ENCODE data around the gene NRCAM. TPM values are rescaled to one million over a fixed set of nuclear protein-coding genes. Genes with fewer than 3 reads are reported as not detected.

The NRCAM gene
- total and polyA plus RNA-seq, 3 experiments from 2014 or later, result 0.27 to 1.1 (median 0.74) TPM

- Histone ChIP-seq H3K4me3 (ENCODE audit: low read length) (no peak overlapping the region), H3K27ac (ENCODE audit: low read depth, low read length) (no peak overlapping the region), H3K27me3 (ENCODE audit: insufficient read depth, low read length, poor library complexity, severe bottlenecking) (no peaks in the 10 kb centered on the region), H3K9me3 (ENCODE audit: low read length) (no peaks in the 10 kb centered on the region), H3K36me3 (ENCODE audit: insufficient read depth, low read length) (no peaks in the 10 kb centered on the region), H3K4me1 (ENCODE audit: insufficient read depth, low read length) (no peaks in the 10 kb centered on the region)
- CTCF ChIA-PET, result interaction anchor here (1.1 kb wide), 1 partner anchor 30 kb away, joined by 3 read pairs; no protein-coding TSS in a partner anchor
- no peaks in the 10 kb centered on the region for H3K9me3 Mint-ChIP-seq
- H3K36me3 Mint-ChIP-seq, result no peaks in the 10 kb centered on the region
- POLR2A ChIA-PET, result no interaction called here
- H3K27ac Mint-ChIP-seq, result no peak overlapping the region
- H3K4me3 Mint-ChIP-seq, result no peak overlapping the region
- no peak for DNase-seq
- peaks cover 0 to 23% of the 10 kb centered on the region in 2 donors for H3K27me3 Mint-ChIP-seq
- H3K4me1 Mint-ChIP-seq, result no peaks in the 10 kb centered on the region
Measured at GRCh38 chr7:108143658-108144420, 312.4 kb downstream of the NRCAM start.

GRCh38 chr7:108142675-108143259, 313.5 kb downstream of the NRCAM start:
- peaks cover 0 to 22% of the 10 kb centered on the region in 2 donors for H3K27me3 Mint-ChIP-seq
- no peaks in the 10 kb centered on the region for H3K36me3 Mint-ChIP-seq
- H3K4me1 Mint-ChIP-seq, result no peaks in the 10 kb centered on the region
- ChIA-PET CTCF (no interaction called here), POLR2A (no interaction called here)
- DNase-seq, result no peak
- Histone ChIP-seq H3K27me3 (ENCODE audit: insufficient read depth, low read length, poor library complexity, severe bottlenecking) (no peaks in the 10 kb centered on the region), H3K27ac (ENCODE audit: low read depth, low read length) (no peak overlapping the region), H3K36me3 (ENCODE audit: insufficient read depth, low read length) (no peaks in the 10 kb centered on the region), H3K4me1 (ENCODE audit: insufficient read depth, low read length) (no peaks in the 10 kb centered on the region), H3K4me3 (ENCODE audit: low read length) (no peak overlapping the region), H3K9me3 (ENCODE audit: low read length) (no peaks in the 10 kb centered on the region)
- H3K9me3 Mint-ChIP-seq, result no peaks in the 10 kb centered on the region
- H3K27ac Mint-ChIP-seq, result no peak overlapping the region
- H3K4me3 Mint-ChIP-seq, result no peak overlapping the region

- Histone ChIP-seq H3K27me3 (ENCODE audit: insufficient read depth, low read length, poor library complexity, severe bottlenecking) (no peaks in the 10 kb centered on the region), H3K4me3 (ENCODE audit: low read length) (no peak overlapping the region), H3K4me1 (ENCODE audit: insufficient read depth, low read length) (no peaks in the 10 kb centered on the region), H3K27ac (ENCODE audit: low read depth, low read length) (no peak overlapping the region), H3K36me3 (ENCODE audit: insufficient read depth, low read length) (no peaks in the 10 kb centered on the region), H3K9me3 (ENCODE audit: low read length) (no peaks in the 10 kb centered on the region)
- peaks cover 0 to 22% of the 10 kb centered on the region in 2 donors for H3K27me3 Mint-ChIP-seq
- no peaks in the 10 kb centered on the region for H3K4me1 Mint-ChIP-seq
- no peaks in the 10 kb centered on the region for H3K9me3 Mint-ChIP-seq
- H3K4me3 Mint-ChIP-seq, result no peak overlapping the region
- POLR2A ChIA-PET, result no interaction called here
- no peak overlapping the region for H3K27ac Mint-ChIP-seq
- CTCF ChIA-PET, result no interaction called here
- DNase-seq, result no peak
- H3K36me3 Mint-ChIP-seq, result no peaks in the 10 kb centered on the region
Measured at GRCh38 chr7:108142180-108142579, 314.1 kb downstream of the NRCAM start.

GRCh38 chr7:108140671-108141070, 315.6 kb downstream of the NRCAM start:
- Histone ChIP-seq H3K36me3 (ENCODE audit: insufficient read depth, low read length) (no peaks in the 10 kb centered on the region), H3K27ac (ENCODE audit: low read depth, low read length) (no peak overlapping the region), H3K4me1 (ENCODE audit: insufficient read depth, low read length) (peaks cover 6% of the 10 kb centered on the region), H3K9me3 (ENCODE audit: low read length) (no peaks in the 10 kb centered on the region), H3K27me3 (ENCODE audit: insufficient read depth, low read length, poor library complexity, severe bottlenecking) (no peaks in the 10 kb centered on the region), H3K4me3 (ENCODE audit: low read length) (no peak overlapping the region)
- ChIA-PET CTCF (no interaction called here), POLR2A (no interaction called here)
- Mint-ChIP-seq H3K27me3 (peaks cover 0 to 16% of the 10 kb centered on the region in 2 donors), H3K36me3 (no peaks in the 10 kb centered on the region), H3K4me1 (peaks cover 6 to 7% (median 7%) of the 10 kb centered on the region in 3 donors), H3K9me3 (no peaks in the 10 kb centered on the region), H3K4me3 (no peak overlapping the region), H3K27ac (no peak overlapping the region)
- DNase-seq, result no peak

DNA sequence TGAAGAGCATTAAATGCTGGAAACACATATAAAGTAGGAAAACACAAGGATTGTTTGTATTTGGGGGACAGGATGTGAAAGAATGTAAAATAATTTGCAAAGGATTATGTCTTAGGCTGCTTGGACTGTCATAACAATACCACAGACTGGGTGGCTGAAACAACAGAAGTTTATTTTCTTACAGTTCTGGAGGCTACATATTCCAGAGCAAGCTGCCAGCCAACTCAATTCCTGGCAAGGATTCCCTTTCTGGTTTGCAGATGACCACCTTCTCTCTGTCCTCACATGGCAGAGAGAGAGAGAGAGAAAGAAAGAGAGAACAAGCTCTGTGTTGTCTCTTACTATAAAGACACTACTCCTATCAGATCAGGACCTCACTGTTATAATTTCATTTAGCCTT, 317.3 kb downstream of the NRCAM start:
- Mint-ChIP-seq H3K36me3 (no peaks in the 10 kb centered on the region), H3K27me3 (peaks cover 0 to 16% of the 10 kb centered on the region in 2 donors), H3K27ac (no peak overlapping the region), H3K4me3 (no peak overlapping the region), H3K4me1 (peaks cover 15 to 16% (median 16%) of the 10 kb centered on the region in 3 donors), H3K9me3 (no peaks in the 10 kb centered on the region)
- Histone ChIP-seq H3K36me3 (ENCODE audit: insufficient read depth, low read length) (no peaks in the 10 kb centered on the region), H3K4me3 (ENCODE audit: low read length) (no peak overlapping the region), H3K27ac (ENCODE audit: low read depth, low read length) (no peak overlapping the region), H3K27me3 (ENCODE audit: insufficient read depth, low read length, poor library complexity, severe bottlenecking) (no peaks in the 10 kb centered on the region), H3K9me3 (ENCODE audit: low read length) (no peaks in the 10 kb centered on the region), H3K4me1 (ENCODE audit: insufficient read depth, low read length) (peaks cover 15% of the 10 kb centered on the region)
- POLR2A ChIA-PET, result no interaction called here
- CTCF ChIA-PET, result no interaction called here
- no peak for DNase-seq

- Histone ChIP-seq H3K36me3 (ENCODE audit: insufficient read depth, low read length) (no peaks in the 10 kb centered on the region), H3K4me3 (ENCODE audit: low read length) (no peak overlapping the region), H3K9me3 (ENCODE audit: low read length) (no peaks in the 10 kb centered on the region), H3K27ac (ENCODE audit: low read depth, low read length) (no peak overlapping the region), H3K4me1 (ENCODE audit: insufficient read depth, low read length) (peaks cover 15% of the 10 kb centered on the region), H3K27me3 (ENCODE audit: insufficient read depth, low read length, poor library complexity, severe bottlenecking) (no peaks in the 10 kb centered on the region)
- ChIA-PET CTCF (interaction anchor here (2.8 kb wide), 1 partner anchor 8 kb away, joined by 9 read pairs; no protein-coding TSS in a partner anchor), POLR2A (no interaction called here)
- Mint-ChIP-seq H3K27ac (no peak overlapping the region), H3K27me3 (peaks cover 0 to 12% of the 10 kb centered on the region in 2 donors), H3K36me3 (no peaks in the 10 kb centered on the region), H3K4me3 (no peak overlapping the region), H3K9me3 (no peaks in the 10 kb centered on the region), H3K4me1 (peaks cover 15 to 16% (median 16%) of the 10 kb centered on the region in 3 donors)
- no peak for DNase-seq
Measured at GRCh38 chr7:108137993-108138392, 318.2 kb downstream of the NRCAM start.

- Histone ChIP-seq H3K27me3 (ENCODE audit: insufficient read depth, low read length, poor library complexity, severe bottlenecking) (no peaks in the 10 kb centered on the region), H3K9me3 (ENCODE audit: low read length) (no peaks in the 10 kb centered on the region), H3K4me3 (ENCODE audit: low read length) (no peak overlapping the region), H3K4me1 (ENCODE audit: insufficient read depth, low read length) (peaks cover 15% of the 10 kb centered on the region), H3K27ac (ENCODE audit: low read depth, low read length) (no peak overlapping the region), H3K36me3 (ENCODE audit: insufficient read depth, low read length) (no peaks in the 10 kb centered on the region)
- H3K4me3 Mint-ChIP-seq, result no peak overlapping the region
- no peak overlapping the region for H3K27ac Mint-ChIP-seq
- DNase-seq, result no peak
- no peaks in the 10 kb centered on the region for H3K9me3 Mint-ChIP-seq
- H3K36me3 Mint-ChIP-seq, result no peaks in the 10 kb centered on the region
- CTCF ChIA-PET, result interaction anchor here (2.8 kb wide), 1 partner anchor 9 kb away, joined by 9 read pairs; no protein-coding TSS in a partner anchor
- peaks cover 15 to 16% (median 16%) of the 10 kb centered on the region in 3 donors for H3K4me1 Mint-ChIP-seq
- H3K27me3 Mint-ChIP-seq, result peaks cover 0 to 8% of the 10 kb centered on the region in 2 donors
- POLR2A ChIA-PET, result no interaction called here
Measured at GRCh38 chr7:108137040-108137439, 319.2 kb downstream of the NRCAM start.

DNA sequence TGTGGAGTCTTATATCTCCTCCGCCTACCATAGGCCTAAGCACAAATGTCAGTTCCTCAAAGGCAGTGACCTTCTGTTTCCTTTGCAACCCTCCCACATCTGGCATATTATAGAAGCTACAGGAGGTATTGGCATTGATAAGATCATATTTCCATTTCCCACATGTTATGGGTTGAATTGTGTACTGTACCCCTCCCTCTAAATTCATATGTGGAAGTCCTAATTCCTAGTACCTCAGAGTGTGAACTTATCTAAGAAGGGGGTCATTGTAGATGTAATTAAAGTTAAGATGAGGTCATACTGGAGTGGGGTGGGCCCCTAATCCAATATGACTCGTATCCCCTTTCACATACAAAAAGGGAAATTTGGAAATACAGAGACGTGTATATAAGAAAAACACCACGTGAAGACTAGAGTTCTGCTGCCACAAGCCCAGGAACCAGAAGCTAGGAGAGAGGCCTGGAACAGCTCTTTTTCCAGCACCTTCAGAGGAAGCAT, 320.0 kb downstream of the NRCAM start:
- ChIA-PET CTCF (interaction anchor here (2.8 kb wide), 1 partner anchor 10 kb away, joined by 9 read pairs; no protein-coding TSS in a partner anchor), POLR2A (no interaction called here)
- Histone ChIP-seq H3K27me3 (ENCODE audit: insufficient read depth, low read length, poor library complexity, severe bottlenecking) (no peaks in the 10 kb centered on the region), H3K4me1 (ENCODE audit: insufficient read depth, low read length) (peaks cover 15% of the 10 kb centered on the region), H3K9me3 (ENCODE audit: low read length) (no peaks in the 10 kb centered on the region), H3K27ac (ENCODE audit: low read depth, low read length) (no peak overlapping the region), H3K4me3 (ENCODE audit: low read length) (no peak overlapping the region), H3K36me3 (ENCODE audit: insufficient read depth, low read length) (no peaks in the 10 kb centered on the region)
- H3K27me3 Mint-ChIP-seq, result peaks cover 0 to 8% of the 10 kb centered on the region in 2 donors
- H3K36me3 Mint-ChIP-seq, result no peaks in the 10 kb centered on the region
- peak overlapping the region in 6 of 8 donors; percentile 19 to 95 (median 66) for H3K27ac Mint-ChIP-seq
- H3K4me3 Mint-ChIP-seq, result peak overlapping the region in 1 of 7 donors; percentile 3
- H3K4me1 Mint-ChIP-seq, result peaks cover 15 to 16% (median 16%) of the 10 kb centered on the region in 3 donors
- H3K9me3 Mint-ChIP-seq, result no peaks in the 10 kb centered on the region
- DNase-seq, result no peak

All from CD8-positive, alpha-beta memory T cell (primary cell).